HepG2 (cell line): ENCODE data around the gene AGXT. TPM values are rescaled to one million over a fixed set of nuclear protein-coding genes. Genes with fewer than 3 reads are reported as not detected.
A peak's percentile ranks its signal among the peaks of the same experiment; 100 is the strongest.

Experiments used
- AKAP8 ChIP-seq: sonication (generic); formaldehyde crosslinking; IDR thresholded peaks from 2 replicates; pipeline ENCODE4 v1.5.1; 2020; ENCODE audit warnings: mild to moderate bottlenecking, missing genetic modification reagents
- CAMTA2 ChIP-seq: sonication (generic); formaldehyde crosslinking; IDR thresholded peaks from 2 replicates; pipeline ENCODE4 v1.4.0; 2020; ENCODE audit warnings: mild to moderate bottlenecking, missing genetic modification reagents, borderline replicate concordance
- CENPT ChIP-seq: sonication (generic); formaldehyde crosslinking; IDR thresholded peaks from 2 replicates; pipeline ENCODE4 v1.8.0; 2022; ENCODE audit warnings: low read depth, mild to moderate bottlenecking, moderate library complexity, missing genetic modification reagents
- CHD2 ChIP-seq: IDR thresholded peaks from 2 replicates; pipeline ENCODE4 v1.6.1; 2011; ENCODE audit warnings: low read depth, low read length, improper control_type of control experiment
- ELF3 ChIP-seq: IDR thresholded peaks from 2 replicates; pipeline ENCODE4 v1.6.1; 2016; ENCODE audit warnings: missing genetic modification reagents, missing compliant biosample characterization
- FOSL1 ChIP-seq: sonication (generic); formaldehyde crosslinking; IDR thresholded peaks from 2 replicates; pipeline ENCODE4 v1.9.0; 2021; ENCODE audit warnings: missing genetic modification reagents, borderline replicate concordance
- FOXO1 ChIP-seq: sonication (generic); formaldehyde crosslinking; IDR thresholded peaks from 2 replicates; pipeline ENCODE4 v1.4.0; 2020; ENCODE audit warnings: missing genetic modification reagents
- GPBP1L1 ChIP-seq: sonication (generic); formaldehyde crosslinking; IDR thresholded peaks from 2 replicates; pipeline ENCODE4 v1.5.0; 2020; ENCODE audit warnings: mild to moderate bottlenecking, missing genetic modification reagents
- HNRNPUL1 ChIP-seq: fragments of 200-400 bp; formaldehyde crosslinking; IDR thresholded peaks from 2 replicates; pipeline ENCODE4 v1.6.1; 2017; ENCODE audit warnings: low read depth, mild to moderate bottlenecking, low read length, moderate library complexity
- MED13 ChIP-seq: sonication (generic); formaldehyde crosslinking; IDR thresholded peaks from 2 replicates; pipeline ENCODE4 v1.5.0; 2020; ENCODE audit warnings: missing genetic modification reagents
- MIXL1 ChIP-seq: IDR thresholded peaks from 2 replicates; pipeline ENCODE4 v1.6.1; 2016
- MTA1 ChIP-seq: sonication (generic); formaldehyde crosslinking; IDR thresholded peaks from 2 replicates; pipeline ENCODE4 v1.4.0; 2020; ENCODE audit warnings: missing genetic modification reagents, mild to moderate bottlenecking, borderline replicate concordance
- MXI1 ChIP-seq: IDR thresholded peaks from 3 replicates; pipeline ENCODE4 v1.6.1; 2012; ENCODE audit warnings: low read depth, low read length, inconsistent platforms, borderline replicate concordance
- PHF21A ChIP-seq: sonication (generic); formaldehyde crosslinking; IDR thresholded peaks from 2 replicates; pipeline ENCODE4 v1.5.0; 2020; ENCODE audit warnings: mild to moderate bottlenecking, missing genetic modification reagents
- TAF15 ChIP-seq: fragments of 200-400 bp; formaldehyde crosslinking; IDR thresholded peaks from one replicate; pipeline ENCODE4 v1.6.1; 2018; ENCODE audit warnings: mild to moderate bottlenecking, low read depth, low read length; ENCODE audit not compliant: poor library complexity, severe bottlenecking
- THRA ChIP-seq: sonication (generic); formaldehyde crosslinking; IDR thresholded peaks from 2 replicates; pipeline ENCODE4 v1.4.0; 2020; ENCODE audit warnings: missing genetic modification reagents, borderline replicate concordance
- ZC3H4 ChIP-seq: sonication (generic); formaldehyde crosslinking; IDR thresholded peaks from 2 replicates; pipeline ENCODE4 v1.4.0; 2020; ENCODE audit warnings: missing genetic modification reagents, borderline replicate concordance
- ZNF225 ChIP-seq: sonication (generic); formaldehyde crosslinking; IDR thresholded peaks from 2 replicates; pipeline ENCODE4 v1.4.0; 2020; ENCODE audit warnings: mild to moderate bottlenecking, missing genetic modification reagents
- ZNF280B ChIP-seq: sonication (generic); formaldehyde crosslinking; IDR thresholded peaks from 2 replicates; pipeline ENCODE4 v1.5.0; 2020; ENCODE audit warnings: missing genetic modification reagents, mild to moderate bottlenecking, borderline replicate concordance
- ZNF292 ChIP-seq: sonication (generic); formaldehyde crosslinking; IDR thresholded peaks from 2 replicates; pipeline ENCODE4 v1.8.1; 2022; ENCODE audit warnings: mild to moderate bottlenecking, low read depth, missing genetic modification reagents, borderline replicate concordance
- ZNF335 ChIP-seq: sonication (generic); formaldehyde crosslinking; IDR thresholded peaks from 2 replicates; pipeline ENCODE4 v1.4.0; 2020; ENCODE audit warnings: missing genetic modification reagents
- ZNF589 ChIP-seq: sonication (generic); formaldehyde crosslinking; conservative IDR thresholded peaks from 2 replicates; pipeline ENCODE4 v1.8.0; 2022; ENCODE audit warnings: mild to moderate bottlenecking, moderate library complexity, missing genetic modification reagents
- ZNF670 ChIP-seq: sonication (generic); formaldehyde crosslinking; IDR thresholded peaks from 2 replicates; pipeline ENCODE4 v1.8.0; 2022; ENCODE audit warnings: mild to moderate bottlenecking, missing genetic modification reagents, borderline replicate concordance
- polyA plus RNA-seq, 8 experiments: library from polyadenylated mRNA; depleted of rRNA in 3 of 8; stranded (reverse) in 7 of 8; unstranded in 1 of 8; fragments of >200 nt; fragmentation: Illumina TruSeq in 4 of 8; extraction: Trizol in 4 of 8; gene quantifications; 2 replicates each; pipeline versions ENCODE4 v1.2.1 to v1.2.3, GENCODE V29; 2011 to 2016; ENCODE audit warnings: low read depth in 4 of 8, missing spikeins in 1 of 8, mixed read lengths in 1 of 8; ENCODE audit not compliant: insufficient read depth in 1 of 8
- total RNA-seq, 5 experiments: library from RNA; depleted of rRNA; stranded (reverse); fragments of >200 nt; fragmentation: Illumina TruSeq; extraction: Trizol; gene quantifications; 2 replicates each; pipeline ENCODE4 v1.2.3, GENCODE V29; 2016; ENCODE audit warnings: low read depth in 1 of 5

The AGXT gene
- total and polyA plus RNA-seq, 2 of the 13 experiments (the other 11 are each of a cell fraction or from before 2014, with no cell fraction given): 41.9 to 96.1 TPM

- TF ChIP-seq ZNF280B (CRISPR knock-in tag) (peak; percentile 97), AKAP8 (peak; percentile 94), MTA1 (CRISPR knock-in tag) (peak; percentile 100), GPBP1L1 (no peak), TAF15 (no peak), ELF3 (peak; percentile 91), ZNF292 (CRISPR knock-in tag) (peak; percentile 96), ZNF225 (peak; percentile 27; the same call in 1 of the 2 replicates), FOXO1 (CRISPR knock-in tag) (peak; percentile 92), ZNF589 (peak; percentile 88; the same call in 1 of the 2 replicates), FOSL1 (CRISPR knock-in tag) (no peak), CHD2 (no peak), THRA (CRISPR knock-in tag) (peak; percentile 90), ZC3H4 (CRISPR knock-in tag) (no peak), CAMTA2 (no peak; the same call in 1 of the 2 replicates), ZNF670 (CRISPR knock-in tag) (peak; percentile 99), MED13 (peak; percentile 41; the same call in 1 of the 2 replicates), HNRNPUL1 (no peak), MXI1 (peak; percentile 87; the same call in 1 of the 3 replicates), PHF21A (peak; percentile 99), ZNF335 (CRISPR knock-in tag) (peak; percentile 79), MIXL1 (CRISPR knock-in tag) (peak; percentile 75), CENPT (CRISPR knock-in tag) (no peak)
Observed at GRCh38 chr2:240857039-240858008, 11.3 kb upstream of the AGXT start (continued).
